Measurements from ENCODE around the gene BMP10. TPM values are rescaled to one million over a fixed set of nuclear protein-coding genes. Genes with fewer than 3 reads are reported as not detected.

Gene BMP10
- polyA plus RNA-seq, 1 donor (not counting 4 experiments of a cell fraction or from before 2014, with no cell fraction given), result 0.05 TPM

GRCh38 chr2:68889500-68889899 lies 18.3 kb upstream of the BMP10 start:
- Histone ChIP-seq H3K4me3 (ENCODE audit: control insufficient read depth in 2 of 3, extremely low read depth in 1 of 3, insufficient read depth in 2 of 3, low read depth in 1 of 3, low read length in 3 of 3) (no peak overlapping the region), H3K4me1 (ENCODE audit: control insufficient read depth, extremely low read depth, insufficient read depth, low read length) (no peaks in the 10 kb centered on the region), H3K9me1 (ENCODE audit: control insufficient read depth, extremely low read depth, insufficient read depth, low read length) (no peaks in the 10 kb centered on the region), H3K27me3 (ENCODE audit: control insufficient read depth, extremely low read depth, insufficient read depth, low read length) (no peaks in the 10 kb centered on the region), H3K79me2 (ENCODE audit: control insufficient read depth, insufficient read depth, low read length) (no peaks in the 10 kb centered on the region), H4K20me1 (ENCODE audit: control insufficient read depth, extremely low read depth, insufficient read depth, low read length) (no peaks in the 10 kb centered on the region), H2AFZ (ENCODE audit: control insufficient read depth, low read length) (no peak overlapping the region), H3K36me3 (ENCODE audit: control insufficient read depth in 2 of 2, extremely low read depth in 1 of 2, insufficient read depth in 2 of 2, low read length in 2 of 2) (no peaks in the 10 kb centered on the region), H3K9ac (ENCODE audit: control insufficient read depth, extremely low read depth, insufficient read depth, low read length) (no peak overlapping the region), H3K4me2 (ENCODE audit: control insufficient read depth, extremely low read depth, insufficient read depth, low read depth, low read length) (no peak overlapping the region), H3K9me3 (ENCODE audit: control insufficient read depth, low read depth, low read length) (no peaks in the 10 kb centered on the region), H3K27ac (ENCODE audit: control insufficient read depth, insufficient read depth, low read length) (no peak overlapping the region)
- DNase-seq (ENCODE audit: low read depth, low spot score), result no peak
- TF ChIP-seq EZH2 (IDR thresholded peaks at IDR 0.05; ENCODE audit: low read length), result no peak
- TF ChIP-seq, protein P1, sequence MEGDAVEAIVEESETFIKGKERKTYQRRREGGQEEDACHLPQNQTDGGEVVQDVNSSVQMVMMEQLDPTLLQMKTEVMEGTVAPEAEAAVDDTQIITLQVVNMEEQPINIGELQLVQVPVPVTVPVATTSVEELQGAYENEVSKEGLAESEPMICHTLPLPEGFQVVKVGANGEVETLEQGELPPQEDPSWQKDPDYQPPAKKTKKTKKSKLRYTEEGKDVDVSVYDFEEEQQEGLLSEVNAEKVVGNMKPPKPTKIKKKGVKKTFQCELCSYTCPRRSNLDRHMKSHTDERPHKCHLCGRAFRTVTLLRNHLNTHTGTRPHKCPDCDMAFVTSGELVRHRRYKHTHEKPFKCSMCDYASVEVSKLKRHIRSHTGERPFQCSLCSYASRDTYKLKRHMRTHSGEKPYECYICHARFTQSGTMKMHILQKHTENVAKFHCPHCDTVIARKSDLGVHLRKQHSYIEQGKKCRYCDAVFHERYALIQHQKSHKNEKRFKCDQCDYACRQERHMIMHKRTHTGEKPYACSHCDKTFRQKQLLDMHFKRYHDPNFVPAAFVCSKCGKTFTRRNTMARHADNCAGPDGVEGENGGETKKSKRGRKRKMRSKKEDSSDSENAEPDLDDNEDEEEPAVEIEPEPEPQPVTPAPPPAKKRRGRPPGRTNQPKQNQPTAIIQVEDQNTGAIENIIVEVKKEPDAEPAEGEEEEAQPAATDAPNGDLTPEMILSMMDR (optimal IDR thresholded peaks at IDR 0.05 in 1 of 3, IDR thresholded peaks at IDR 0.05 in 1 of 3, conservative IDR thresholded peaks at IDR 0.05 in 1 of 3; ENCODE audit: extremely low read depth in 1 of 3, insufficient read depth in 2 of 3, low read length in 3 of 3), result no peak
- dilution Hi-C loops (cut with MboI; ENCODE audit: extremely low pct_ligation_motif_present, low sequenced_read_pairs), result no loop called here
- no peak for FAIRE-seq

DNA sequence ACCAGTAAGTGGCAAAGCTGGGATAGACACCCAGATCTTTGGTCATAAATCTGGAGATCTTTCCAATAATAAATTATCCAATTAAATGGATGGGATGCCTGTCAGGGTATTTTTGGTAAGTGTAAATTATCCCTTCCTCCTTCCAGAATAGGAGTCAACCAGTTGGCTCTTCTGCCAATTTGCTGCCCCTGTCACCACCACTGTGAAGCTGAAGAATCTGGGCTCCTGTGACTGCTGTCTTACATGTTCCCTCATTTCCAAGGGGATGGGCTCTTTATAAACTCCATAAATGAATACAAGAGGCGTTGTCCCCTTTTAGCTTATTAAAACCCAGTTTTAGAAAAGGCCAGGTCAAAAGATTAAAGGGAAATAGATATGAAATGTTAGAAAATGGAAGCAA lies 17.8 kb upstream of the BMP10 start:
- Histone ChIP-seq H3K36me3 (ENCODE audit: control insufficient read depth in 2 of 2, extremely low read depth in 1 of 2, insufficient read depth in 2 of 2, low read length in 2 of 2) (no peaks in the 10 kb centered on the region), H2AFZ (ENCODE audit: control insufficient read depth, low read length) (no peak overlapping the region), H3K27me3 (ENCODE audit: control insufficient read depth, extremely low read depth, insufficient read depth, low read length) (no peaks in the 10 kb centered on the region), H3K4me1 (ENCODE audit: control insufficient read depth, extremely low read depth, insufficient read depth, low read length) (no peaks in the 10 kb centered on the region), H3K9me1 (ENCODE audit: control insufficient read depth, extremely low read depth, insufficient read depth, low read length) (no peaks in the 10 kb centered on the region), H4K20me1 (ENCODE audit: control insufficient read depth, extremely low read depth, insufficient read depth, low read length) (no peaks in the 10 kb centered on the region), H3K9ac (ENCODE audit: control insufficient read depth, extremely low read depth, insufficient read depth, low read length) (no peak overlapping the region), H3K27ac (ENCODE audit: control insufficient read depth, insufficient read depth, low read length) (no peak overlapping the region), H3K4me2 (ENCODE audit: control insufficient read depth, extremely low read depth, insufficient read depth, low read depth, low read length) (no peak overlapping the region), H3K9me3 (ENCODE audit: control insufficient read depth, low read depth, low read length) (no peaks in the 10 kb centered on the region), H3K4me3 (ENCODE audit: control insufficient read depth in 2 of 3, extremely low read depth in 1 of 3, insufficient read depth in 2 of 3, low read depth in 1 of 3, low read length in 3 of 3) (no peak overlapping the region), H3K79me2 (ENCODE audit: control insufficient read depth, insufficient read depth, low read length) (no peaks in the 10 kb centered on the region)
- FAIRE-seq, result no peak
- no peak for DNase-seq (ENCODE audit: low read depth, low spot score)
- dilution Hi-C loops (cut with MboI; ENCODE audit: extremely low pct_ligation_motif_present, low sequenced_read_pairs), result no loop called here
- TF ChIP-seq, protein P1 (optimal IDR thresholded peaks at IDR 0.05 in 1 of 3, IDR thresholded peaks at IDR 0.05 in 1 of 3, conservative IDR thresholded peaks at IDR 0.05 in 1 of 3; ENCODE audit: extremely low read depth in 1 of 3, insufficient read depth in 2 of 3, low read length in 3 of 3), result no peak
- TF ChIP-seq EZH2 (IDR thresholded peaks at IDR 0.05; ENCODE audit: low read length), result no peak
